CD14-positive monocyte (primary cell): Measurements from ENCODE around the gene CHRNA4. TPM values are rescaled to one million over a fixed set of nuclear protein-coding genes. Genes with fewer than 3 reads are reported as not detected.

ENCODE experiments used
- DNase-seq, 3 donors: peaks; one replicate each; pipeline ENCODE4 v3.0.0-alpha.2; 2011 to 2022
- H2AFZ ChIP-seq: 2 replicates; pipeline ENCODE4 v1.6.0; 2012; ENCODE audit warnings: mild to moderate bottlenecking, low read depth, low read length, inconsistent platforms; ENCODE audit not compliant: insufficient read depth, poor library complexity, severe bottlenecking
- H3K27ac ChIP-seq, 2 donors: 1 replicate in 1 of 2; 2 replicates in 1 of 2; pipeline ENCODE4 v1.5.1; 2012 to 2013; ENCODE audit warnings: low read length in 2 of 2, control low read depth in 1 of 2, inconsistent platforms in 1 of 2, low read depth in 1 of 2, mild to moderate bottlenecking in 1 of 2
- H3K27me3 ChIP-seq, 2 donors: one replicate each; pipeline versions ENCODE4 v1.6.0 to v1.6.1; 2011 to 2013; ENCODE audit warnings: low read length in 2 of 2; ENCODE audit not compliant: control insufficient read depth in 2 of 2, insufficient read depth in 2 of 2
- H3K36me3 ChIP-seq, 2 donors: replicated peaks in 1 of 2; 1 replicate in 1 of 2; 2 replicates in 1 of 2; pipeline versions ENCODE4 v1.5.1 to v1.6.1; 2012 to 2013; ENCODE audit warnings: low read length in 2 of 2, control low read depth in 1 of 2, inconsistent platforms in 1 of 2, mild to moderate bottlenecking in 1 of 2; ENCODE audit not compliant: insufficient read depth in 2 of 2, control insufficient read depth in 1 of 2
- H3K4me1 ChIP-seq, 2 donors: 1 replicate in 1 of 2; 2 replicates in 1 of 2; pipeline versions ENCODE4 v1.5.1 to v1.6.1; 2012 to 2013; ENCODE audit warnings: low read length in 2 of 2, control low read depth in 1 of 2, inconsistent platforms in 1 of 2, mild to moderate bottlenecking in 1 of 2, moderate library complexity in 1 of 2; ENCODE audit not compliant: insufficient read depth in 2 of 2, control insufficient read depth in 1 of 2
- H3K4me2 ChIP-seq: replicated peaks from 2 replicates; pipeline ENCODE3; 2012; ENCODE audit warnings: low read length, moderate library complexity, mild to moderate bottlenecking; ENCODE audit not compliant: poor library complexity, severe bottlenecking; ENCODE audit errors: extremely low read depth
- H3K4me3 ChIP-seq, 3 experiments: fragments of 200-600 bp in 1 of 3; sonication (generic) in 1 of 3; replicated peaks in 1 of 3; 1 replicate in 2 of 3; 2 replicates in 1 of 3; pipeline ENCODE4 v1.5.1; 2011 to 2013; ENCODE audit warnings: low read length in 3 of 3, mild to moderate bottlenecking in 3 of 3, control low read depth in 2 of 3, low read depth in 2 of 3, inconsistent platforms in 1 of 3, moderate library complexity in 1 of 3
- H3K79me2 ChIP-seq: 2 replicates; pipeline ENCODE4 v1.6.0; 2012; ENCODE audit warnings: mild to moderate bottlenecking, control low read depth, inconsistent platforms, low read length, moderate library complexity; ENCODE audit not compliant: insufficient read depth
- H3K9ac ChIP-seq: 2 replicates; pipeline ENCODE4 v1.6.0; 2017; ENCODE audit warnings: low read length, mild to moderate bottlenecking; ENCODE audit not compliant: insufficient read depth, poor library complexity, severe bottlenecking
- H3K9me3 ChIP-seq, 2 donors: replicated peaks in 1 of 2; 1 replicate in 1 of 2; 2 replicates in 1 of 2; pipeline versions ENCODE4 v1.5.1 to v1.6.1; 2012 to 2013; ENCODE audit warnings: low read length in 2 of 2, control low read depth in 1 of 2; ENCODE audit not compliant: control insufficient read depth in 1 of 2, insufficient read depth in 1 of 2
- H4K20me1 ChIP-seq: 2 replicates; pipeline ENCODE4 v1.6.0; 2012; ENCODE audit warnings: mild to moderate bottlenecking, low read length, control low read depth, moderate library complexity; ENCODE audit not compliant: insufficient read depth
- H3K27ac Mint-ChIP-seq, 7 donors: one replicate each; pipeline ENCODE4 v1.8.0; 2020; ENCODE audit warnings: mild to moderate bottlenecking in 7 of 7, mixed read lengths in 7 of 7, moderate library complexity in 6 of 7, inconsistent platforms in 2 of 7
- H3K27me3 Mint-ChIP-seq, 3 donors: one replicate each; pipeline ENCODE4 v1.8.0; 2021 to 2022; ENCODE audit warnings: low read depth in 3 of 3, mild to moderate bottlenecking in 3 of 3, mixed read lengths in 3 of 3, moderate library complexity in 3 of 3, inconsistent platforms in 1 of 3
- H3K36me3 Mint-ChIP-seq, 2 donors: one replicate each; pipeline ENCODE4 v1.8.0; 2020; ENCODE audit warnings: mixed read lengths in 2 of 2, inconsistent platforms in 1 of 2, mild to moderate bottlenecking in 1 of 2
- H3K4me1 Mint-ChIP-seq: one replicate; pipeline ENCODE4 v1.8.0; 2020; ENCODE audit warnings: mild to moderate bottlenecking, mixed read lengths
- H3K4me3 Mint-ChIP-seq, 2 donors: one replicate each; pipeline ENCODE4 v1.8.0; 2020; ENCODE audit warnings: mild to moderate bottlenecking in 2 of 2, mixed read lengths in 2 of 2, moderate library complexity in 1 of 2
- H3K9me3 Mint-ChIP-seq, 7 donors: one replicate each; pipeline ENCODE4 v1.8.0; 2020 to 2022; ENCODE audit warnings: mixed read lengths in 7 of 7, mild to moderate bottlenecking in 6 of 7, moderate library complexity in 6 of 7, inconsistent platforms in 2 of 7
- WGBS: methylation state at CpG from one replicate; pipeline ENCODE4 v1.1.5; 2013; ENCODE audit warnings: missing lambda C conversion rate; ENCODE audit not compliant: insufficient coverage; 5-methylcytosine and 5-hydroxymethylcytosine counted together
- intact Hi-C, 2 donors: fragments of 100-400 bp; cut with micrococcal nuclease; formaldehyde crosslinking; loops; one replicate each; pipeline versions ENCODE4 v1.15.0 to v1.15.1; 2023
- polyA plus RNA-seq, 3 donors: library from polyadenylated mRNA; depleted of rRNA in 1 of 3; unstranded in 2 of 3; stranded (reverse) in 1 of 3; fragments of 300-500 nt in 2 of 3; fragments of >200 nt in 1 of 3; fragmentation: Illumina TruSeq in 2 of 3; gene quantifications; 1 replicate in 2 of 3; 2 replicates in 1 of 3; pipeline ENCODE4 v1.2.3, GENCODE V29; 2012 to 2021
- TF ChIP-seq, protein P1 (sequence below): fragments of 200-600 bp; IDR thresholded peaks from one replicate; pipeline ENCODE4 v1.8.0; 2022; ENCODE audit warnings: antibody characterized with exemption, mild to moderate bottlenecking

Gene CHRNA4
- polyA plus RNA-seq, 3 donors, result not detected

DNA sequence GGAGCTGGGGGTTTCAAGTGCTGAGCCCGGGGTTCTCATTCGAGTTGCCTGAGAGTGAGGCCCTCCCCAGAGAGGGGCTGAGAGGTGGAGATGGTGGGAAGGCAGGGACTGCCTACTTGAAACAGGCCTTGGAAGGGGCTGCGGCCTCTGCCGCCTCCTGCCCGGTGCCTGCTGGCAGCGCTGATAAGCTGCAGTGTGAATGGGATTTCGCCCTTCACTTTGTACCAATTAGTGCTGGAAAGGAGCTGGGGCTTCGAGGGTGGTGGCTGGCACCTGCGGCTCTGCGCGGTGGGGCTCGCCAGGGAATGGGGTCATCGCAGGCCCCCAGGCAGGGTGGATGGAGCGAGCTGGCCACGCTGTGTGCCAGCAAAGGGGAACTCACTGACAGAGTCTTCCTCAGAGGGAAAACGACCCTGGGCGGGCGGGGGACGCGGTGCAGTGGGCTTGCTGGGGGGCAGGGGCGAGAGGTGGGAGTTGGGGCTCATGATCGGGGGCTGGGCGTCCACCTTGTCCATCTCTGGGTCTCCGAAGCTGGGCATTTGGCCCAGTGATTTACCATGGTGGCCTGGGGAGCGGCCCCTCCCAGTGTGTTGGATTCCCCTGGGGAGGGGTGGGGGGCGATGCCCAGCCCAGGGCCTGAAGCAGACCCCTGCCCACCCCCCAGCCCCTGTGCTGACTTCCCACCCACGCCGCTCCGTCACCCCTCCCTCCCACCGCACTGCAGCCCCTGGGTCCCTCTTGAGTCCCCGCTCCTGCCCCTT is 45.2 kb downstream of the CHRNA4 start:
- DNase-seq, result no peak
- Histone ChIP-seq H4K20me1 (no peaks in the 10 kb centered on the region), H3K4me2 (no peak overlapping the region), H3K9me3 (no peaks in the 10 kb centered on the region), H3K27ac (no peak overlapping the region), H3K27me3 (no peaks in the 10 kb centered on the region), H3K4me3 (no peak overlapping the region), H3K36me3 (no peaks in the 10 kb centered on the region), H3K4me1 (no peaks in the 10 kb centered on the region), H3K9ac (no peak overlapping the region), H2AFZ (no peak overlapping the region), H3K79me2 (no peaks in the 10 kb centered on the region)
- no peak overlapping the region for H3K27ac Mint-ChIP-seq
- H3K27me3 Mint-ChIP-seq, result peaks cover 0 to 3% (median 2%) of the 10 kb centered on the region in 3 donors
- no peaks in the 10 kb centered on the region for H3K4me1 Mint-ChIP-seq
- TF ChIP-seq, protein P1, sequence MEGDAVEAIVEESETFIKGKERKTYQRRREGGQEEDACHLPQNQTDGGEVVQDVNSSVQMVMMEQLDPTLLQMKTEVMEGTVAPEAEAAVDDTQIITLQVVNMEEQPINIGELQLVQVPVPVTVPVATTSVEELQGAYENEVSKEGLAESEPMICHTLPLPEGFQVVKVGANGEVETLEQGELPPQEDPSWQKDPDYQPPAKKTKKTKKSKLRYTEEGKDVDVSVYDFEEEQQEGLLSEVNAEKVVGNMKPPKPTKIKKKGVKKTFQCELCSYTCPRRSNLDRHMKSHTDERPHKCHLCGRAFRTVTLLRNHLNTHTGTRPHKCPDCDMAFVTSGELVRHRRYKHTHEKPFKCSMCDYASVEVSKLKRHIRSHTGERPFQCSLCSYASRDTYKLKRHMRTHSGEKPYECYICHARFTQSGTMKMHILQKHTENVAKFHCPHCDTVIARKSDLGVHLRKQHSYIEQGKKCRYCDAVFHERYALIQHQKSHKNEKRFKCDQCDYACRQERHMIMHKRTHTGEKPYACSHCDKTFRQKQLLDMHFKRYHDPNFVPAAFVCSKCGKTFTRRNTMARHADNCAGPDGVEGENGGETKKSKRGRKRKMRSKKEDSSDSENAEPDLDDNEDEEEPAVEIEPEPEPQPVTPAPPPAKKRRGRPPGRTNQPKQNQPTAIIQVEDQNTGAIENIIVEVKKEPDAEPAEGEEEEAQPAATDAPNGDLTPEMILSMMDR, result no peak
- H3K9me3 Mint-ChIP-seq, result no peaks in the 10 kb centered on the region
- no peak overlapping the region for H3K4me3 Mint-ChIP-seq
- no peaks in the 10 kb centered on the region for H3K36me3 Mint-ChIP-seq
- WGBS, result 78% methylated on average over 24 of the region's 31 CpGs
- intact Hi-C loops, result no loop called here

DNA sequence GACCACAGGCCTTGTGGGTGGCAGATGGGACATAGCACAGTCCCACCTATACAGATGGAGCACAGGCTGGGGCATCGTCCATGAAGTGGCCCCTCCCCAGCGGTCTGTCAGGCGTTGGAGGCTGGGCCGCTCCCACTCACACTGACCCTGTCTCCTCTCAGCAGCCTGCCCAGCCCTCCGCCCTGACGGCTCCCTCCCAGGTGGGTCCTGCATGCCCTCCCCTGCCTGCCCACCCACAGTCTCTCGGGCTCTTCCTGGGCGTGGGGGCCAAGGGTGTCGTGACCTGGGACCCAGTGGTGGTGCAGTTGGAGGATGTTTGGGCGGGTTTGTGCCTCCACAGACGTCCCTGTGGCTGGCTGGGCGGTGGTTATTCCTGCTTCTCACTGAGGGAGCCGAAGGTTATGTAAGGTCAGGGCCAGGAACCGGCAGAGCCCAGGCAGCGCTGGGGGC is 45.9 kb downstream of the CHRNA4 start:
- Histone ChIP-seq H3K9ac (no peak overlapping the region), H3K27me3 (no peaks in the 10 kb centered on the region), H3K4me3 (no peak overlapping the region), H4K20me1 (no peaks in the 10 kb centered on the region), H3K36me3 (no peaks in the 10 kb centered on the region), H3K79me2 (no peaks in the 10 kb centered on the region), H3K9me3 (no peaks in the 10 kb centered on the region), H3K27ac (no peak overlapping the region), H3K4me1 (no peaks in the 10 kb centered on the region), H2AFZ (no peak overlapping the region), H3K4me2 (no peak overlapping the region)
- DNase-seq, result no peak
- intact Hi-C loops, result no loop called here
- Mint-ChIP-seq H3K9me3 (no peaks in the 10 kb centered on the region), H3K27ac (no peak overlapping the region), H3K27me3 (peaks cover 2 to 3% (median 2%) of the 10 kb centered on the region in 3 donors), H3K36me3 (no peaks in the 10 kb centered on the region), H3K4me1 (no peaks in the 10 kb centered on the region), H3K4me3 (no peak overlapping the region)
- WGBS, result 62% methylated on average over 11 of the region's 15 CpGs
- TF ChIP-seq, protein P1, result no peak
